Measurements from ENCODE around the gene MTSS2.
"Not testable (repeated sequence)": the region's sequence is repeated elsewhere in the genome, so short reads cannot be mapped to it uniquely, and the experiment has no call there.

Gene MTSS2

GRCh38 chr16:70684146-70685060 lies 1.4 kb downstream of the MTSS2 start:
- no peak for DNase-seq

GRCh38 chr16:70683146-70683944 lies 2.5 kb downstream of the MTSS2 start:
- no peak for DNase-seq

- no peak for DNase-seq
Observed at GRCh38 chr16:70682239-70683145, 3.4 kb downstream of the MTSS2 start.

GRCh38 chr16:70681382-70682238 lies 4.2 kb downstream of the MTSS2 start:
- DNase-seq, result no peak

GRCh38 chr16:70680495-70681381 lies 5.1 kb downstream of the MTSS2 start:
- DNase-seq, result no peak

- DNase-seq, result no peak
Observed at GRCh38 chr16:70679671-70680494, 6.0 kb downstream of the MTSS2 start.

GRCh38 chr16:70678898-70679670 lies 6.8 kb downstream of the MTSS2 start:
- no peak for DNase-seq

- DNase-seq, result no peak
Observed at GRCh38 chr16:70678121-70678897, 7.5 kb downstream of the MTSS2 start.

GRCh38 chr16:70677499-70678120 lies 8.2 kb downstream of the MTSS2 start:
- DNase-seq, result no peak

GRCh38 chr16:70676675-70677498 lies 9.0 kb downstream of the MTSS2 start:
- DNase-seq, result peak in 1 of 5 donors; percentile 4

GRCh38 chr16:70675851-70676513 lies 9.9 kb downstream of the MTSS2 start:
- DNase-seq, result peak in 1 of 5 donors; percentile 1

GRCh38 chr16:70674221-70675014 lies 11.4 kb downstream of the MTSS2 start:
- peak in 1 of 5 donors; percentile 5 for DNase-seq

- DNase-seq, result not testable (repeated sequence)
Observed at GRCh38 chr16:70670938-70671337, 14.9 kb downstream of the MTSS2 start.

- DNase-seq, result no peak
Observed at GRCh38 chr16:70670175-70670574, 15.7 kb downstream of the MTSS2 start.

Measured in T-helper 1 cell (primary cell).